ENCODE measurements around the gene SNED1.

GRCh38 chr2:241087420-241088268 is 89.2 kb downstream of the SNED1 start:
- TF ChIP-seq CTCF (conservative IDR thresholded peaks at IDR 0.05; ENCODE audit: low read length) (no peak), EZH2phosphoT487 (IDR thresholded peaks at IDR 0.05; ENCODE audit: borderline replicate concordance, low read depth, low read length) (no peak)

All from OCI-LY7 (cell line).